Hepatocyte (in vitro differentiated cells): ENCODE data around the gene SCN3A. TPM values are rescaled to one million over a fixed set of nuclear protein-coding genes. Genes with fewer than 3 reads are reported as not detected.

ENCODE experiments used
- DNase-seq: peaks from one replicate; pipeline ENCODE4 v3.0.0-alpha.2; 2016; ENCODE audit warnings: low spot score
- H2AFZ ChIP-seq: fragments of 200-600 bp; sonication (generic); 2 replicates; pipeline ENCODE4 v1.6.0; 2016; ENCODE audit warnings: antibody characterized with exemption, mild to moderate bottlenecking
- H3K27ac ChIP-seq: fragments of 200-600 bp; sonication (generic); 2 replicates; pipeline ENCODE4 v1.5.1; 2016; ENCODE audit warnings: mild to moderate bottlenecking
- H3K27me3 ChIP-seq: fragments of 200-600 bp; sonication (generic); 2 replicates; pipeline ENCODE4 v1.6.1; 2016
- H3K36me3 ChIP-seq: fragments of 200-600 bp; sonication (generic); replicated peaks from 2 replicates; pipeline ENCODE4 v1.5.1; 2016; ENCODE audit warnings: low read depth; ENCODE audit not compliant: insufficient read depth
- H3K4me1 ChIP-seq: fragments of 200-600 bp; sonication (generic); 2 replicates; pipeline ENCODE4 v1.5.1; 2016; ENCODE audit warnings: mild to moderate bottlenecking, moderate library complexity; ENCODE audit not compliant: insufficient read depth
- H3K4me2 ChIP-seq: fragments of 200-600 bp; sonication (generic); 2 replicates; pipeline ENCODE4 v1.6.0; 2016
- H3K4me3 ChIP-seq: fragments of 200-600 bp; sonication (generic); 2 replicates; pipeline ENCODE4 v1.5.1; 2016; ENCODE audit warnings: mild to moderate bottlenecking
- H3K79me2 ChIP-seq: fragments of 200-600 bp; sonication (generic); 2 replicates; pipeline ENCODE4 v1.6.0; 2017; ENCODE audit warnings: mild to moderate bottlenecking
- H3K9me2 ChIP-seq: fragments of 200-600 bp; sonication (generic); replicated peaks from 2 replicates; pipeline ENCODE4 v1.6.0; 2017; ENCODE audit warnings: mild to moderate bottlenecking; ENCODE audit not compliant: insufficient read depth
- H3K9me3 ChIP-seq: fragments of 200-600 bp; sonication (generic); 2 replicates; pipeline ENCODE4 v1.5.1; 2016; ENCODE audit warnings: low read depth, mild to moderate bottlenecking
- H4K20me1 ChIP-seq: fragments of 200-600 bp; sonication (generic); 2 replicates; pipeline ENCODE4 v1.6.0; 2016; ENCODE audit warnings: mild to moderate bottlenecking; ENCODE audit not compliant: insufficient read depth, poor library complexity, severe bottlenecking
- CTCF ChIP-seq: fragments of 200-600 bp; sonication (generic); IDR thresholded peaks from 2 replicates; pipeline ENCODE4 v1.5.1; 2016; ENCODE audit warnings: antibody characterized with exemption, mild to moderate bottlenecking; ENCODE audit not compliant: poor library complexity
- EZH2 ChIP-seq: fragments of 200-600 bp; sonication (generic); IDR thresholded peaks from 2 replicates; pipeline ENCODE4 v1.6.1; 2016; ENCODE audit warnings: antibody characterized with exemption, mild to moderate bottlenecking, borderline replicate concordance
- EZH2phosphoT487 ChIP-seq: fragments of 200-600 bp; sonication (generic); IDR thresholded peaks from one replicate; pipeline ENCODE4 v1.6.1; 2018; ENCODE audit warnings: antibody characterized with exemption, mild to moderate bottlenecking, low read depth, moderate library complexity; ENCODE audit not compliant: unreplicated experiment, severe bottlenecking
- WGBS: methylation state at CpG from one replicate; pipeline ENCODE4 v1.1.6; 2016; ENCODE audit warnings: low lambda C conversion rate; ENCODE audit errors: missing lambda C conversion rate; 5-methylcytosine and 5-hydroxymethylcytosine counted together
- polyA plus RNA-seq: library from polyadenylated mRNA; unstranded; fragments of >200 nt; fragmentation: Nextera tagmentation; extraction: Ambion mirVana; gene quantifications from 2 replicates; pipeline ENCODE4 v1.2.1, GENCODE V29; 2016
- total RNA-seq: library from RNA; depleted of rRNA; stranded (reverse); fragments of >200 nt; gene quantifications from 2 replicates; pipeline ENCODE4 v1.2.3, GENCODE V29; 2014

SCN3A gene
- total and polyA plus RNA-seq, 2 experiments from 2014 or later: 3.0 to 14.5 TPM

GRCh38 chr2:165192729-165193128 is 11.1 kb downstream of the SCN3A start:
- Histone ChIP-seq H3K4me3 (no peak overlapping the region), H3K27ac (no peak overlapping the region), H3K79me2 (no peaks in the 10 kb centered on the region), H4K20me1 (no peaks in the 10 kb centered on the region), H3K9me2 (no peaks in the 10 kb centered on the region), H3K9me3 (no peaks in the 10 kb centered on the region), H3K4me1 (no peaks in the 10 kb centered on the region), H3K4me2 (no peak overlapping the region), H3K27me3 (no peaks in the 10 kb centered on the region), H2AFZ (no peak overlapping the region), H3K36me3 (no peaks in the 10 kb centered on the region)
- TF ChIP-seq CTCF (no peak), EZH2phosphoT487 (no peak)
- 83% methylated on average over 2 of the region's 2 CpGs for WGBS
- no peak for DNase-seq

- no peaks in the 10 kb centered on the region for H4K20me1 ChIP-seq
- TF ChIP-seq EZH2 (no peak), CTCF (no peak), EZH2phosphoT487 (no peak)
- WGBS: 72% methylated on average over 2 of the region's 2 CpGs
- no peak overlapping the region for H3K4me2 ChIP-seq
- H3K79me2 ChIP-seq: no peaks in the 10 kb centered on the region
- H2AFZ ChIP-seq: no peak overlapping the region
- no peaks in the 10 kb centered on the region for H3K9me3 ChIP-seq
- no peak for DNase-seq
- no peaks in the 10 kb centered on the region for H3K4me1 ChIP-seq
- H3K36me3 ChIP-seq: no peaks in the 10 kb centered on the region
- no peak overlapping the region for H3K4me3 ChIP-seq
- H3K9me2 ChIP-seq: no peaks in the 10 kb centered on the region
- no peak overlapping the region for H3K27ac ChIP-seq
- H3K27me3 ChIP-seq: no peaks in the 10 kb centered on the region
Observed at GRCh38 chr2:165191096-165191728, 12.6 kb downstream of the SCN3A start.

- Histone ChIP-seq H3K9me3 (no peaks in the 10 kb centered on the region), H3K27ac (no peak overlapping the region), H4K20me1 (no peaks in the 10 kb centered on the region), H3K4me2 (no peak overlapping the region), H3K9me2 (no peaks in the 10 kb centered on the region), H3K36me3 (no peaks in the 10 kb centered on the region), H3K4me1 (no peaks in the 10 kb centered on the region), H2AFZ (no peak overlapping the region), H3K79me2 (no peaks in the 10 kb centered on the region), H3K4me3 (no peak overlapping the region), H3K27me3 (no peaks in the 10 kb centered on the region)
- 91% methylated on average over 3 of the region's 3 CpGs for WGBS
- no peak for DNase-seq
- no peak for TF ChIP-seq EZH2phosphoT487
- TF ChIP-seq EZH2: no peak
- no peak for TF ChIP-seq CTCF
Observed at GRCh38 chr2:165185633-165186032, 18.2 kb downstream of the SCN3A start.
